Left lobe of liver (tissue), 2 donors: ENCODE measurements around the gene LRRC45. TPM values are rescaled to one million over a fixed set of nuclear protein-coding genes. Genes with fewer than 3 reads are reported as not detected.
A peak's percentile ranks its signal among the peaks of the same experiment; 100 is the strongest.

Source experiments
- ATAC-seq: fragments of 200-7000 bp; cut with Tn5 transposase; one replicate; pipeline ENCODE4 v1.9.1; 2020; ENCODE audit warnings: mild to moderate bottlenecking, moderate library complexity
- DNase-seq: peaks from one replicate; pipeline ENCODE4 v3.0.0-alpha.2; 2020; ENCODE audit warnings: low spot score
- total RNA-seq: library from RNA; stranded (reverse); gene quantifications from one replicate; pipeline ENCODE4 v1.2.1, GENCODE V29; 2021
- donor health status: DM: no; HTN: no; CAD: no; lungs with moderate emphysema.
- donor health status: DM: no; HTN: yes; CAD: no.

Gene LRRC45
- total RNA-seq, 1 donor from 2014 or later, result 19.4 TPM

- ATAC-seq, result no peak
- DNase-seq, result no peak
Observed at GRCh38 chr17:81993729-81994592, 29.1 kb upstream of the LRRC45 start.

- no peak for ATAC-seq
- DNase-seq, result no peak
Observed at GRCh38 chr17:81994593-81995462, 28.3 kb upstream of the LRRC45 start.

DNA sequence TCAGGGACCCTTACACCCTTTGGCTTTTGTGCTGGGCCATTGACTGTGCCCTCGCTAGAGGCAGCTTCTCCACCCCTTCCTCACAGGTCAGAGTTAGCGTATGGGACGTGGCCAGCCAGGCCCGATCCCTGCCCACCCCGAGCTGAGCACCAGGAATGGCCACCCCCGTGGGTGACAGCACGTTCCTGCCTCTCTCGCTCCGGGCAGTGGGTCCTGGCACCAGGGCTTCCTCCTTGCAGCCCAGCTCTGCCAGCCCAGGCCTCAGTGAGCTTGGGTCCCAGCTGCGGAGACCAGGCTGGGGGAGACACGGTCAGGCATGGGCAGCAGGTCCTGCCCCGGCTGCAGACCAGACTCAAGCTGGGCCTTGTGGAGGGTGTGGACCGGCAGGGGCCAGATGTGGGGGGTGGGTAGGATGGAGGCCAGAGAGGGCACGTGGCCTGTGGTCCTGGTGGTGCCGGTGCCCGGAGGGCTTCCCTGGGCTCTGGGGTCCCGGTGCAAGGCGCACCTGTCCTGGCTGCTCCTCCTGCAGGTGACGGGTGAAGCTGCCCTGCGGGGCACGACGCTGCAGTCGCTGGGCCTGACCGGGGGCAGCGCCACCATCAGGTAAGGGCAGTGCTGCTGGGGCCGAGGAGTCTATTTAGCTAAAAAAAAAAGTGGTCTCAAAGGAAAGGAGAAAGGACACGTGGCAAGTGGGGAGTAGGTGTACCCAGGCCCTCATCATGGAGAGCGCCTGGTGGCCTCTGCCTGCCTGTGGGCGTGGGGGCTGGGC is 27.5 kb upstream of the LRRC45 start:
- DNase-seq (no peak), ATAC-seq (no peak)

- no peak for ATAC-seq
- no peak for DNase-seq
Observed at GRCh38 chr17:81996232-81996756, 26.8 kb upstream of the LRRC45 start.

GRCh38 chr17:81996757-81997441 is 26.2 kb upstream of the LRRC45 start:
- ATAC-seq (no peak), DNase-seq (no peak)

DNA sequence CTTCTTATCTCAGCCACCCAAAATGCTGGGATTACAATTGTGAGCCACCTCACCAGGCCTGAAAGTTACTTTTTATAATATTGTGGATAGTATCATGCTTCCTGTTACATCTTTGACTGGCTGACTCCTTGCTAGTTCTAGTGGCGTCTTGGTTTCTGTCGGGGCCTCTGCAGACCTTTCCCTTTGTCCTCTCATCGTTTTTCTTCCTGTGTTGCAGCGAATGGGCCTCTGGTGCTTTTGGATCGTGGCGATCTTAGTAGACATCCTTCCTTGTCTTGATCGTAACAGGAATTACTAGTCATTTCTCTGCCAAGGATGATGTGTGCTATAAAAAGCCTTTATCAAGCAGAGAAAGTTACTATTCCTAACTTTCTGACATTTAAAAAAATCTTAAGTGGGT is 24.9 kb upstream of the LRRC45 start:
- no peak for DNase-seq
- no peak for ATAC-seq

- ATAC-seq (no peak), DNase-seq (no peak)
Observed at GRCh38 chr17:81998691-81999438, 24.2 kb upstream of the LRRC45 start.

DNA sequence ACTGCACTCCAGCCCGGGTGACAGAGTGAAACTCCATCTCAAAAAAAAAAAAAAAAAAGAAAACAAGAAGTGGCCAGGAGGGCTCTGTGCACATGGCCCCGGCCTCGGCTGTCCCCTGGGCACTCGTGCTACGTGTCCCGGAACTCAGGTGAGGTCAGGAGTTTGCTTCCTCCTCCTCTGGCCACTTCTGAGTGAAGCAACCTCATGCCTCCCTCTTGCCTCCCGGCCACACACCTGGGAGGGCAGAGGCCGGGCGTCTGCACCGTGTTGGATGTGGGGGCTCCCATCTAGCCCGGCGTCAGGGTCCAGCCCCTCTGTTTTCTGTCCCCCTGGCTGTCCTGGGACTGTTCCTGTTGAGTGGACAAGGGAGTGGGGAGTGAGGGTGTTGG is 23.5 kb upstream of the LRRC45 start:
- DNase-seq (no peak), ATAC-seq (peak; percentile 47)

DNA sequence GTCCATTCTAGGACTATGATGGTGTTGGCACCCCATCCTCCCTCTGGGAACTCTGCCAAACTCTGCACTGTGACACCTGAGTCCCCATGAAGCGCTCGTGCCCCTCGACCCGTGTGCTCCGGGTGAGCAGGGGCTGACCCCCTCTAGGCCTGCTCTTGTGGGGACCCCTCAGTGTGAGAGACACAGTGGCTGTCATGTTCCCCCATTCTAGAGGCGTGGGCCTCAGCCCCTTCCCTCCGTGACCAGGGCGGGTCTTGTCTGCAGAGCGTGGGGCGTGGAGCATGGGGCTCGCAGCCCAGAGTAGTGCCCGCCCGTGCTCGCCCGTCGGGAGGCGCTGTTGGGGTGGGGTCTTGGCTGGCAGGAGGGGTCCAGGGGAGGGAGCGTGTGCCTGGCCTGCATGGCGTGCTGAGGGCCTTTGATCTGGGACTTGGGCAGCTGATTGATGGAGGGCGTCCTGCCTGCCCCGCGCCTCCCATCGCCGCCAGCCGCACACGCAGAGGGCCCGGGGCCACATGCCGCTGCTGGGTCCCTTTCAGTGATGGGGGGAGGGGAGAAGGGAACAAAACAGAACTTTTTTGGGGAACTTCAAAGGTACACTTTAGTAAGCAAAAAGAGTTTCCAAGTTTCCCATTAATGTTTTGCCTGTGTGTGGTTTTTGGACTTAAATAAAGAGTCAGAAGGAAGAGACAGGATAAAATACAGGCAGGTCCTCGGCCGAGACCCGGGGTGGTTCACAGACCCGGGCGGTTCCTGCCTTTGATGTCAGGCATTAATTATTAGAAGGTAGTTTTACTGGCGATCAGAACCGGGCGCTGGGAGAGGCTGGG is 22.9 kb upstream of the LRRC45 start:
- no peak for DNase-seq
- ATAC-seq, result peak; percentile 28

DNA sequence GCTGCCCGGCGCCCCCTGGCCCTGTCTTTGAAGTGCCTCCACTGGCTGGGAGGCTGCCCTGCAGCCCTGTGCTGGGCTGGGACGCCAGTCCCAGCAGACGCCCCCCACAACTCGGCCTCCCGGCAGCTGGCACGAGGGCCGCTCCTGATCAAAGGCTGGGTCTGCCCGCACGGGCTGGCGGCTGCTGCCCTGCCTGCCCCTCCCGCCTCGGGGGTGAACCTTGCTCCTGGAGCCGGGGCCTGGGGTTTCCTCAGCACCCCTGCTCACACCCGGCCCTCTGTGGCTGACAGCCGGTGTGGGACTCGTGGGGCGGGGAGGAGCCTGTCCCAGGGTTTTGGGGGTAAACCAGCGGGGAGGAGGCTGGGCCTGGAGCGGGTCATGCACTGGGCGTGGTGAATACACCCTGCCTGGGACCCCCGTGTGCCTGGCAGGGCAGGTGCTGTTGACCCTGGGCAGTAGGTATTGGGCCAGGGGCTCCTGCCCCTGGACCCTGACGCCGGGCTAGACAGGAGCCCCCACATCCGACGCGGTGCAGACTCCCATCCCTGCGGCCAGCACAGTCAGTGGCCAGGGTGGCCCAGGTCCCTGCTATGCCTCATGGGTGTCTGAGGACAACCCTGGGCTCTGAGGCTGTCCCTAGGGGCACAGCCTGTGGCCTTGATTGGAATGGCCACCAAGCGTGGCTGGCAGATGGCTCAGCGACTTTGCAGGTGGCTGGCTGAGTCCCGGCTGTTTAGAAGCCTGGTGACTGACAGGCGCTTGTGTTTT is 22.1 kb upstream of the LRRC45 start:
- DNase-seq (peak; percentile 71), ATAC-seq (peak; percentile 70)

- DNase-seq (no peak), ATAC-seq (no peak)
Observed at GRCh38 chr17:82001571-82002056, 21.5 kb upstream of the LRRC45 start.

- ATAC-seq (no peak), DNase-seq (no peak)
Observed at GRCh38 chr17:82003411-82004381, 19.4 kb upstream of the LRRC45 start.

DNA sequence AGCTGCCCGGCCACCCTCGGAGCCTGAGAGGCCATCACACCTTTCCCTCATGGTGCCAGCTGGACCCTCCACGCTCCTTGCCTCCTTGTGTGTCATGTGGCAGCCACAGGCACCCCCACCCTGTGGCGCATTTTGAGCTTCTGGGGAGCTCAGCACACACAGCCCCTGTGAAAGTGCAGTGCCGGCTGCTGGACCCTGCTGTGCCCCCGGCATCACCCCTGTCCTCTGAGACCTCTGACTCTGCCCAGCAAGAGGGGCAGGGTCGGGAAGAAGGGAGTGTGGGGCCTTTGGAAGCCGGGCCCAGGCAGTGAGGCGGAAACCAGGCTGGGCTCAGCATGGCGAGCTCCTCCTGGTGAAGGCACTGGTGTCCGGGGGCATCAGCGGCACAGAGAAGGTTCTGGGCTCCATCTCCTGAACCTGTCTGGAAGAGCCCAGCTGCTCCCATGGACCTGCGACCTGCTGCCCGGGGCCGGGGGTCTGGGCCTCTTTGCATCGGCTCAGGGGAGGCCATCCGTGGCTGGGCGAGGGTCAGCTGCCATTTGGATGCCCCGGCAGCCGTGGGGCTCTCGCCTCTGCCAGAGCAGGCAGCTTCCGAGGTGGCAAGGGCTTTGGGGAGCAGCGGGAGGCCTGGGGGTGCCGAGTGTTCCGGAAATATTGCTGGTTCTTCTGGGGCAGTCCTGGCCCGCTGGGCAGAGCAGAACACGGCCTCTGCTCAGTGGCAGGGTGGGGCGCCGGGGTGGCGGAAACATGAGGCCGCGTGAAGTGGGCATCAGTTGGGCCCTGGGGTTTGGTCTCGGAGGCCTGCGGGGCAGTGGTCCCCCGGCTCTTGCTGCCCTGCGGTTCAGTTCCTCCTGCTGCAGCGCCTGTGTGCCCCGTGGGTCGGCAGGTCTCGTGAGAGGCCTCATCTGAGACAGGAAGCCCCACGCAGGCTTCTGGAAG is 18.3 kb upstream of the LRRC45 start:
- no peak for ATAC-seq
- no peak for DNase-seq

DNA sequence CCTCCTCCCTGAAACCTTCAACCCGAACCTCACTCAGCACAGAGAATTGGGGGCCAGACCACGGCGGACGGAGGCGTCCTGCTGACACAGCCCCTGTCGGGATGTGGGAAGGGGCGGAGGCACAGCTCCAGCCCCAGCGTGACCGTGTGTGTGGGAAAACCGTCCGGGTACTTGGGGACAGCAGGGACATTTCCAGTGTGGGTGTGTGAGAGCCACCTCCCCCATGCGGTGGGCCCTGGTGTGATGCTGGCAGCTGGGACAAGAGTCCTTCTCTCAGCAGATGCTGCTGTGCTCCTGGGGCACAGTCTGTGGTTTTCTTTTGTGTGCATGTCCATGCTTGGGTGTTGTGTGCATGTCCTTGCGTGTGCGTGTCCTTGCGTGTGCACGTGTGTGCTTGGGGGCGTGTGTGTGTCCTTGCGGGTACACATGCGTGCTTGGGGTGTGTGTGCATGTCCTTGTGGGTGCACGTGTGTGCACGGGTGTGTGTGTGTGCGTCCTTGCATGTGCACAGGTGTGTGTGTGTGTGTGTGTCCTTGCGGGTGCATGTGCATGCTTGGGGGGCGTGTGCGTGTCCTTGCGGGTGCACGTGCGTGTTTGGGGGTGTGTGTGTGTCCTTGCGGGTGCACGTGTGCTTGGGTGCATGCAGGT is 17.3 kb upstream of the LRRC45 start:
- DNase-seq, result no peak
- no peak for ATAC-seq
